Sciatic nerve (tissue), 2 donors: ENCODE data around the gene SEL1L3. TPM values are rescaled to one million over a fixed set of nuclear protein-coding genes. Genes with fewer than 3 reads are reported as not detected.
"Not testable (repeated sequence)": the region's sequence is repeated elsewhere in the genome, so short reads cannot be mapped to it uniquely, and the experiment has no call there.

Experiments used
- ATAC-seq: fragments of 200-7000 bp; cut with Tn5 transposase; one replicate; pipeline ENCODE4 v1.9.1; 2020; ENCODE audit warnings: mild to moderate bottlenecking, moderate library complexity
- DNase-seq: peaks from one replicate; pipeline ENCODE4 v3.0.0-alpha.2; 2020; ENCODE audit warnings: low spot score
- intact Hi-C: fragments of 100-400 bp; cut with DNase I; formaldehyde crosslinking; loops from one replicate; pipeline ENCODE4 v1.14.2; 2022
- total RNA-seq: library from RNA; stranded (reverse); fragmentation: NEBNext Ultra II Directional; extraction: Animal tissue kit (Norgen Biotek cat#: 25700); gene quantifications from one replicate; pipeline ENCODE4 v1.2.1, GENCODE V29; 2021
- donor health status: DM: no; HTN: no; CAD: no.
- donor health status: DM: no; HTN: no; CAD: no.

The SEL1L3 gene
- total RNA-seq, result 17.1 TPM

- intact Hi-C loops, result no loop called here
- DNase-seq (peak; percentile 63), ATAC-seq (no peak)
Observed at GRCh38 chr4:25862411-25863346, at the start of gene SEL1L3. Gene SEL1L3, minus strand, starts transcription at chr4:25862988. Its CDS starts 152 bp downstream, at chr4:25862836.

GRCh38 chr4:25911356-25911755, 48.6 kb upstream of the SEL1L3 start:
- intact Hi-C loops, result no loop called here
- no peak for ATAC-seq
- DNase-seq, result no peak

DNA sequence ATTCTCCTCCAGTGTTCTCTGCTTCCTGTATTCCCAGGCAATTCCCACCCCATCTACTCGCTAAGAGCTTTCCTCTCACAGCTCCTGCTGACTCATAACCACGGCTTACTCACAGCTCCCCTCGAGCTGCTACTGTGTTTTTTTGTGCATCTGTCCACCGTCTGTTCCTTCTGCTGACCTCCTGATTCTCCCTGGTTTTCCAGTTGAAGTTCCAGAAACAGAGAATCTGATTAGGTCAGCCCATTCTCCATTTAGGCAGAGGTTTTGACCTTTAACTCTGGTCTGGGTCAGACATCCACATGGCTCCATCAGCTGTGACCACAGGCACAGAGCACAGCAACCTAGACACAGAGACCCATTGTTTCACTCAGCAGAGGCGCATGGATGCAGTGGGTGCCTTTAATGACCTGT, 45.7 kb upstream of the SEL1L3 start:
- intact Hi-C loops, result no loop called here
- no peak for DNase-seq
- no peak for ATAC-seq

- intact Hi-C loops, DNase-seq, ATAC-seq: not testable (repeated sequence)
Observed at GRCh38 chr4:25906113-25906512, 43.3 kb upstream of the SEL1L3 start.

DNA sequence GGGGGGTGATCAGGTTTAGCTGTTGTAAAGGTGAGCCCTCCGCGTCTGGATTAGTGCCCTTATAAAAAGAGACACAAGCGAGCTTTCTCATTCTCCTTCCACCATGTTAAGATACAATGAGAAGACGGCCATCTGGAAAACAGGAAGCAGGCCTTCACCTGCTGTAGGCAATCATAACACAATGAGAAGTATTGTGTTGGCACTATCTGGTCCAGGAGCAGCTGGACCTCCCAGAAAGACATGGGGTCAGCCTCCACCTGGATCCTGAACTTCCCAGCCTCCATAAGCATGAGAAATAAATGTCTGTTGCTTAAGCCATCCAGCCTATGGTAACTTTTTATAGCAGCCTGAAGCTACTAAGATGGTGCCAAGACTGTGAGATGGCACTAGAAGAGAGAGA, 42.6 kb upstream of the SEL1L3 start:
- intact Hi-C loops, result no loop called here
- DNase-seq, result no peak
- no peak for ATAC-seq

GRCh38 chr4:25904748-25905082, 41.9 kb upstream of the SEL1L3 start:
- ATAC-seq, result no peak
- intact Hi-C loops, result no loop called here
- no peak for DNase-seq

GRCh38 chr4:25903900-25904747, 41.3 kb upstream of the SEL1L3 start:
- ATAC-seq (peak; percentile 49), DNase-seq (no peak)
- intact Hi-C loops, result no loop called here

DNA sequence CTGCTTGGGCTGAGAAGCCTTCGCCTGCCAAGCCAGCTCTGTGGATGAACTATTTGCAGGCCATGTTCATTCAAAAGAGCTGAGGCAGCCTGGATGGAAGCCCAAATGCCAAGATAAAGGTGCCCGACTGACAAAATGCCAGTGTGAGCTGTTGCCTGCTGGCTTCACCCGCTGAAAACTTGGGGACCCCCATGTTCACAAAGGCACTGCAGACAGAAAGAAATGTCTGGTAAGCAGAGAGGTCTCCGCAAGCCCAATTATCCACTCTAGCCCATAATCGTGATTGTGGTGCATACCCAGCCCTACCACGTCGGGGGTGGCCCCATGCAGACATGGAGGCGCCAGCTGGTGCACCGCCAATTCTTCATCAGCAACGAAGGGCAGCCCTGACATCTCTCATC, 38.2 kb upstream of the SEL1L3 start:
- DNase-seq (no peak), ATAC-seq (no peak)
- intact Hi-C loops, result no loop called here

DNA sequence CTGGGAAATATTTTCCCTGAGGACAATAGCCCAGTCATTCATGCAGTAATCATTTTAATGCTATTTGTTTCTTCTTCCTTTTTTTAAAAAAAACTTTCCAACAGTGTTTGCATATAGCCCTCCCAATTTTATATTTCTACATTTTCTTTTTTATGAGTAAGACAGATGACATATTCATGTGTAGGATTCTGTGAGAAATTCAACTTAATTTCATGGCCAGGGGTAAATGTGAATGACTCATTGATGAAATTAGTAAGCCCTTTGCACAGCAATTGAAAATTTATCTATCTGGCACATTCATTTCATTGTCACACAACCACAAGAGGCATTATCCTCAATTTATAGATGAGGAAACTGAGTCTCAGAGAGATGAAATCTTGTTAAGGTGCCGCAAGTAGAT, 37.5 kb upstream of the SEL1L3 start:
- intact Hi-C loops, result no loop called here
- ATAC-seq (no peak), DNase-seq (no peak)

GRCh38 chr4:25896776-25897539, 34.2 kb upstream of the SEL1L3 start:
- intact Hi-C loops, result no loop called here
- ATAC-seq (no peak), DNase-seq (no peak)

- ATAC-seq, result no peak
- intact Hi-C loops, result no loop called here
- no peak for DNase-seq
Observed at GRCh38 chr4:25892796-25893195, 30.0 kb upstream of the SEL1L3 start.

DNA sequence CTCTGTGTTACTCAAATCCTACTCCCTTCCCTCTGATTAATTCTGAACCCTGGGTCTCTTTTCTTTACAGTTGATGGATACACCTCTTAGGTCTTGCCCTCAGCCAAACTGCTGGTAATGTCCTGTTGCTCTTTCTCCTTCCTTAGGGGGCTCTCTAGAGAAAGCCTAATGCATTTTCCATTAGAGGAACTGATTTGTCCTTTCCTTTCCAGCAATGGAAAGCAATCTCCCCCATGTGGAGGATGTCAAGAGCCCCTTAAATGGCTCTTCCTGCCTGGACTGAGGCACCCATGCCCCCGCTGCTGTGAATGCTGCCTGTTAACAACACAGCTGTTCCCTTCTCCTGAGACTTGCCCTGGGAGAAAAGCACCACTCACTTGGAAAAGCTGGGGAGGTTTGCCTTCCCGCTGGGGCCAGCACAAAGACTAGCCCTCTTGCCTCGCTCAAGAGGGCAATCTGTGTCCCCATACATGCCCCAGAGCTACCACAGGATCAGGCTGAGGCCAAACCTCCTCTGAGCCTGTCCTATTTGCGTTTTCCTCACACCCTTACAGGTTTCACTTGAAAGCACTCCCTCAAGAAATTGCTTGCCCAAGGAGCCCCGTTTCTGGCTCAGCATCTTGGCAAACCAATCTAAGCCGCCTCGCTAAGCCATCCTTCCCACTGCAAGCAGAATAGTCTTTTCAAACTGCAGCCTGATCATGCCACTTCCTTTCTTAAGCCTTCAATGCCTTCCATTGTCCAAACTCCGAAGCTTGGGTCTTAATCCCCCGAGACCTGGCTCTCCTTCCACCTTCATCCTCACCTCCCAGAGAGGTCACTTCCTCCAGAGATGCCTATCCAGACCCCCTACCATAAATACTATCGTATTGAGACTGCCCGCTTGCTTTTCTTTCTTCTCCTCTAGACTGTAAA, 28.0 kb upstream of the SEL1L3 start:
- ATAC-seq (no peak), DNase-seq (no peak)
- intact Hi-C loops, result no loop called here

DNA sequence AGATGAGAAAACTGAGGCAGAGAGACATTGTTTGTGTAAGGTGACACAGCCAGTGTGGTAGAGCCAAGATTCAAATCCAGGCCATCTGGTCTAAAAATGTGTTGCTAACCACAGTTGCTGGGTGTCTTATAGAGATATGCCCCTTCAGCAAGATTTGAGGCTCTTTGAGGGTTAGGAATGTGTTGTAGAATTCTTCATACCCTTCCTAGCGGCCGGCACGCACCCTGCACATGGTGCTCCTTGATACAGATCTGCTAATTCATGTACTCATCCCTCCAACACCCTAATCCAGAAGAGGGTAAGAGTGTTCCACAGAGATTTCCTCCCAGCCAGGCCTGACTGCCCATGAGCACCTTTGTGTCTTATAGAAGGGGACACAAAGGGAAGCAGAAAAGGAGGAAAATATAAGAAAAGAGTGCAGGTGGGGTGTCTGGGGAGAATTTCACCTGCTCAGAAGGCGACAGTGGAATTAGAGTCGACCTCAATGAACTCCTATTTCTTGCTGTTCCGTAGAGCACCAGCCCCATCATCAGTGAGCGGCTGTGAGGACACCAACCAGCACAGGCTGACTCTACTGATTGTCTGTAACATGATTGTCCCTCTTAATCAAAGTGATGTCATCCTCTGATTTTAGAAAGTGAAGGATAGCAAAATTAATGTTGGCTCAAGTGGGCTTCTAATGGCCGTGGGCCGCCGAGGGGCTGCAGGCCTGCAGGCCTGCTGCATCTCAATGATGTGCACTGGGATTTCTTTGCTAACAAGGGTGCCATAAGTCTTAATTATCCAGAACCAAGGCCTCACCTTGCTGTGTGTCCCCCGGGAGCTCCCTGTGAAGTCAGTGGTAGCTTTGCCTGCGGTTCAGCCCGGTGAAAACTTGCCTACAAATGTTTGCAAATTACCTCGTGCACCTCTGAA, 27.1 kb upstream of the SEL1L3 start:
- DNase-seq (no peak), ATAC-seq (no peak)
- intact Hi-C loops, result no loop called here

DNA sequence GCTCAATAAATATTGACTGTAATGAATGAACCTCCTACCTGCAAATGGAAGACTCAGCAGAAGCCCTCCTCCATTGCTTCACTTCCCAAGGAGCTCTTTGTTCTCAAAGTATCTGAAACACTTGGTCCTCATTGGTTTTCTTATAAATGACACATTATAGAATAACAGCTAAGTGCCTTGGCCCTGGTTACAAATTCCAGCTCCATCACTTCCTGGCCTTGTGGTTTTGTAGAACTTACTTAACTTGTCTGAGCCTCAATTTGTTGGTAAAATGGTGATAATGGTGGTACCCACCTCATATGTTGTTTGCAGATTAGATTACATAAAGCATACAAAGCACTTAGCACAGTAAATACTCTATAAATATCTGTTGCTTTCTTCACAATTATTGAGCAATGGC, 26.0 kb upstream of the SEL1L3 start:
- ATAC-seq, result no peak
- no peak for DNase-seq
- intact Hi-C loops, result no loop called here

DNA sequence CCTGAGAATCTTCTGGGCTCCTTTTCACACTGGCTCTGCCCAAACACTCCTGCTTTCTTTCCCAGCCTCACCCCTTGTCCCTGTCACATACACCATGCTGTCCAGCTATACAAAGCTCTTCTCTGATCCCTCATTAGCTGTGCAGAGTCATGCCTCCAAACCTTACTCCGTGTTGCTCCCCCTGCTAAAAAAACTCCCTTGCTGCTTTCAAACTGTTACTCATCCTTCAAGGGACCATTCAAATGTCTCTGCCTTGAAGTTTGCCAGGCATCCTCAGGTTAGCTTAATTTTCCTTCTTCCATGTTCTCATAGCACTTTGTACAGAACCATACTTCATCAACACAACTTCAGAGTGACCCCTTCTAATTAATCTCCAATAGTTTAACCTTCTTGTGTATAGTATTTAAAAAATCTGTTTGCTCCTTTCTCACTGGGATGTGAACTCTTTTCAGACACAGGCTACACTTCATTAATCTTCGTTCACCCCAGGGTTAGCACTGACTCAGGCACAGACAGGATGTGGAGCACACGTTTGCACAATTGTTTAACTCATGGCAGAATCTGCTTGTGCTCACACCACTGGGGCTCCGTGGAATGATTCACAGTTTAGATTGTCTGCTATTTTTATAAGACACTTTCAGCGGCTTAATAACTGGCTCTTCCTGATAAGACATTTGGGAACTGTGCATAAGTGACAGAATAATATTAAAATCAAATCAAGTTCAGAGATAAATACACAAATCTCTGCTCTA, 21.4 kb upstream of the SEL1L3 start:
- intact Hi-C loops, result no loop called here
- no peak for DNase-seq
- ATAC-seq, result no peak

DNA sequence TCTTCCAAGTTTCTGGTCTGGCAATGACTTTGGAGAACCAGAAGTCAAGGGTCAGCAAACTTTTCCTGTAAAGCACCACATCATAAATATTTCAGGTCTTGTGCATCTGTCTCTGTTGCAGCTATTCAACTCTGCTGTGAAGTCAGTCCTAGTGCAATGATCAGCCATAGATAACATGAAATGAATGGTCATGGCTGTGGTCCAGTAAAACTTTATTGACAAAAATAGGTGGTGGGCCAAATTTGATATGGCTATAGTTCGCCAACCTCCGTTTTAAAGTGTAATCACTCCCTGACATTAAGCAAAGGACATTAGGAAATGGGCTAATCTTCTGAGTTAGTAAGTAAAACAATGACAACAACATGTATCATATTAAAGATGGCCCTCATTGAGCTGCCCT, 20.8 kb upstream of the SEL1L3 start:
- ATAC-seq, result no peak
- intact Hi-C loops, result no loop called here
- DNase-seq, result no peak

DNA sequence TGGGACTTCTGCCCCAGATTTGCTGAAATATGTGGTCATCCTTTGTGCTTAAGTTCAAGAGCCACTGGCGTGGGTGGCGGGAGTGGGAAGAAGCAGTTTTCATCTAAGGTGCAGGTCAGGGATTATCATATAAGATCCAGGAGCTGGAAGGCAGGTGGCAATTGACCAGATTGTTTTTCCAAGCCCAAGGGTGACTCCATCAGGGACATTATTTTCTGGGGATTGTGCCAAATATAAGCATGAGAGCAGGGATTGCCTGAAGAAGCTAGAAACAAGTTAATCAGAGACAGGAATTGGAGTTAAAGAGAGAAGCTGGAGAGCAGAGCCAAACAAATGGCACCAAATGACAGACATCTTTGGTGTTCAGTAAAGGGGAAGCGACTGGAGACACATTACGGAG, 19.4 kb upstream of the SEL1L3 start:
- ATAC-seq, result no peak
- intact Hi-C loops, result no loop called here
- no peak for DNase-seq
